H1 (cell line): ENCODE results near the gene BLMH. TPM values are rescaled to one million over a fixed set of nuclear protein-coding genes. Genes with fewer than 3 reads are reported as not detected.

ENCODE experiments used
- CTCF ChIA-PET: fragments of 300-600 bp; sonication (Branson Sonifier 250); formaldehyde crosslinking; loops from one replicate; lab custom pipeline; 2021; ENCODE audit not compliant: partially characterized antibody; lab: Charles Lee
- POLR2A ChIA-PET: fragments of 300-600 bp; sonication (Branson Sonifier 250); formaldehyde crosslinking; loops from one replicate; lab custom pipeline; 2021; ENCODE audit warnings: inconsistent platforms; ENCODE audit not compliant: partially characterized antibody; lab: Charles Lee
- DNase-seq, 2 experiments: peaks; one replicate each; pipeline versions ENCODE4 v3.0.0 to v3.0.0-alpha.2; 2010 to 2022; ENCODE audit warnings: low spot score in 2 of 2, low read depth in 1 of 2, mixed read lengths in 1 of 2
- FAIRE-seq: peaks from 2 replicates; lab custom pipeline; 2011; peaks lifted over from hg19 to GRCh38; lab: Jason Lieb, UNC
- H2AFZ ChIP-seq: 2 replicates; pipeline ENCODE4 v1.8.1; 2012; ENCODE audit warnings: low read length, inconsistent platforms
- H2AK5ac ChIP-seq: 2 replicates; pipeline ENCODE4 v1.6.1; 2013; ENCODE audit warnings: low read depth, low read length
- H2BK120ac ChIP-seq: replicated peaks from 2 replicates; pipeline ENCODE3; 2013; ENCODE audit warnings: low read depth, low read length, inconsistent platforms
- H2BK12ac ChIP-seq: 2 replicates; pipeline ENCODE4 v1.6.1; 2013; ENCODE audit warnings: low read depth, low read length
- H2BK15ac ChIP-seq: 2 replicates; pipeline ENCODE4 v1.6.1; 2013; ENCODE audit warnings: low read length
- H2BK20ac ChIP-seq: 2 replicates; pipeline ENCODE4 v1.6.1; 2013; ENCODE audit warnings: low read length
- H2BK5ac ChIP-seq: 2 replicates; pipeline ENCODE4 v1.6.1; 2013; ENCODE audit warnings: low read depth, low read length
- H3K14ac ChIP-seq: 2 replicates; pipeline ENCODE4 v1.6.1; 2013; ENCODE audit warnings: inconsistent platforms; ENCODE audit not compliant: insufficient read length
- H3K18ac ChIP-seq: 2 replicates; pipeline ENCODE4 v1.6.1; 2013; ENCODE audit warnings: low read length; ENCODE audit errors: extremely low read depth
- H3K23ac ChIP-seq: 2 replicates; pipeline ENCODE4 v1.6.1; 2013; ENCODE audit warnings: inconsistent platforms; ENCODE audit not compliant: insufficient read length
- H3K23me2 ChIP-seq: 2 replicates; pipeline ENCODE4 v1.6.1; 2013; ENCODE audit warnings: low read depth, low read length
- H3K27ac ChIP-seq: 2 replicates; pipeline ENCODE4 v1.6.1; 2011; ENCODE audit warnings: low read depth, low read length, inconsistent platforms
- H3K27me3 ChIP-seq, 4 experiments: replicated peaks in 1 of 4; 1 replicate in 1 of 4; 2 replicates in 3 of 4; pipeline versions ENCODE4 v1.6.1 to v1.8.1; 2011 to 2013; ENCODE audit warnings: low read length in 3 of 4, mild to moderate bottlenecking in 3 of 4, inconsistent platforms in 2 of 4, mixed read lengths in 2 of 4, moderate library complexity in 1 of 4; ENCODE audit not compliant: control insufficient read depth in 3 of 4, insufficient read depth in 3 of 4; ENCODE audit errors: extremely low read depth in 1 of 4
- H3K36me3 ChIP-seq, 4 experiments: 2 replicates each; pipeline versions ENCODE4 v1.6.1 to v1.8.1; 2011 to 2013; ENCODE audit warnings: mild to moderate bottlenecking in 4 of 4, low read length in 3 of 4, moderate library complexity in 2 of 4, control low read depth in 1 of 4, inconsistent platforms in 1 of 4; ENCODE audit not compliant: insufficient read depth in 4 of 4, control insufficient read depth in 2 of 4
- H3K4ac ChIP-seq: replicated peaks from 2 replicates; pipeline ENCODE3; 2013; ENCODE audit warnings: low read length, low read depth, mixed read lengths, inconsistent platforms; ENCODE audit not compliant: insufficient read length
- H3K4me1 ChIP-seq, 4 experiments: replicated peaks in 1 of 4; 1 replicate in 1 of 4; 2 replicates in 3 of 4; pipeline versions ENCODE4 v1.6.1 to v1.8.1; 2011 to 2013; ENCODE audit warnings: low read length in 3 of 4, inconsistent platforms in 2 of 4, mixed read lengths in 1 of 4; ENCODE audit not compliant: insufficient read depth in 4 of 4, control insufficient read depth in 3 of 4
- H3K4me2 ChIP-seq, 2 experiments: 2 replicates each; pipeline versions ENCODE4 v1.6.1 to v1.8.1; 2011 to 2013; ENCODE audit warnings: low read depth in 2 of 2, low read length in 2 of 2, control low read depth in 1 of 2, inconsistent platforms in 1 of 2, mild to moderate bottlenecking in 1 of 2; ENCODE audit not compliant: insufficient read depth in 1 of 2
- H3K4me3 ChIP-seq, 4 experiments: fragments of 200-600, 300-600 bp in 1 of 4; sonication (generic), shearing (Covaris generic), sonication (Bioruptor Twin) in 1 of 4; 2 replicates each; pipeline versions ENCODE4 v1.5.1 to v1.8.1; 2011 to 2016; ENCODE audit warnings: low read length in 4 of 4, low read depth in 3 of 4, control low read depth in 2 of 4, inconsistent platforms in 2 of 4, mild to moderate bottlenecking in 2 of 4, mixed read lengths in 1 of 4, moderate library complexity in 1 of 4; ENCODE audit not compliant: insufficient read depth in 2 of 4; ENCODE audit errors: extremely low read depth in 1 of 4
- H3K56ac ChIP-seq: replicated peaks from 2 replicates; pipeline ENCODE3; 2013; ENCODE audit warnings: low read depth, mild to moderate bottlenecking, mixed read lengths, low read length, inconsistent platforms; ENCODE audit not compliant: insufficient read length
- H3K79me1 ChIP-seq: 2 replicates; pipeline ENCODE4 v1.6.1; 2013; ENCODE audit warnings: low read depth, low read length, control low read depth
- H3K79me2 ChIP-seq, 2 experiments: 2 replicates each; pipeline versions ENCODE4 v1.6.1 to v1.8.1; 2012 to 2013; ENCODE audit warnings: low read length in 2 of 2, mild to moderate bottlenecking in 2 of 2, inconsistent platforms in 1 of 2; ENCODE audit not compliant: insufficient read depth in 2 of 2, control insufficient read depth in 1 of 2
- H3K9ac ChIP-seq, 4 experiments: replicated peaks in 1 of 4; 1 replicate in 1 of 4; 2 replicates in 3 of 4; pipeline versions ENCODE4 v1.6.1 to v1.8.1; 2011 to 2013; ENCODE audit warnings: low read depth in 3 of 4, low read length in 3 of 4, control low read depth in 2 of 4, mild to moderate bottlenecking in 2 of 4, moderate library complexity in 2 of 4, inconsistent platforms in 1 of 4; ENCODE audit errors: extremely low read depth in 1 of 4
- H3K9me3 ChIP-seq, 2 experiments: 2 replicates each; pipeline versions ENCODE4 v1.6.1 to v1.8.1; 2012 to 2013; ENCODE audit warnings: mild to moderate bottlenecking in 2 of 2, moderate library complexity in 2 of 2, control low read depth in 1 of 2, inconsistent platforms in 1 of 2, low read depth in 1 of 2, low read length in 1 of 2, mixed read lengths in 1 of 2; ENCODE audit not compliant: insufficient read depth in 2 of 2
- H4K20me1 ChIP-seq, 2 experiments: replicated peaks in 1 of 2; 2 replicates each; pipeline versions ENCODE3 to v1.8.1; 2011 to 2013; ENCODE audit warnings: inconsistent platforms in 2 of 2, low read length in 2 of 2, mild to moderate bottlenecking in 1 of 2; ENCODE audit not compliant: insufficient read depth in 2 of 2, control insufficient read depth in 1 of 2
- H4K5ac ChIP-seq: 2 replicates; pipeline ENCODE4 v1.6.1; 2013; ENCODE audit warnings: low read length, low read depth, mixed read lengths, inconsistent platforms; ENCODE audit not compliant: insufficient read length
- H4K8ac ChIP-seq: 2 replicates; pipeline ENCODE4 v1.8.0; 2013; ENCODE audit warnings: mild to moderate bottlenecking, moderate library complexity, low read length, inconsistent platforms; ENCODE audit not compliant: insufficient read depth; ENCODE audit errors: extremely low read depth
- H4K91ac ChIP-seq: replicated peaks from 2 replicates; pipeline ENCODE3; 2013; ENCODE audit warnings: low read length, mixed read lengths, inconsistent platforms; ENCODE audit not compliant: insufficient read length
- BRCA1 ChIP-seq: IDR thresholded peaks from 2 replicates; pipeline ENCODE4 v1.6.1; 2012; ENCODE audit warnings: low read depth, low read length, improper control_type of control experiment
- CREB1 ChIP-seq: IDR thresholded peaks from 2 replicates; pipeline ENCODE4 v1.6.1; 2012; ENCODE audit warnings: inconsistent platforms
- MAFK ChIP-seq: IDR thresholded peaks from 2 replicates; pipeline ENCODE4 v1.6.1; 2012; ENCODE audit warnings: low read depth, mild to moderate bottlenecking, improper control_type of control experiment, low read length
- POLR2A ChIP-seq, 2 experiments: IDR thresholded peaks; 1 replicate in 1 of 2; 2 replicates in 1 of 2; pipeline ENCODE4 v1.6.1; 2011; ENCODE audit warnings: low read depth in 2 of 2, low read length in 2 of 2, mild to moderate bottlenecking in 2 of 2; ENCODE audit errors: control extremely low read depth in 1 of 2
- POLR2AphosphoS5 ChIP-seq: IDR thresholded peaks from 2 replicates; pipeline ENCODE4 v1.6.1; 2011; ENCODE audit warnings: low read depth, low read length
- POU5F1 ChIP-seq: IDR thresholded peaks from 2 replicates; pipeline ENCODE4 v1.6.1; 2011; ENCODE audit warnings: low read depth, mild to moderate bottlenecking, low read length, moderate library complexity
- SAP30 ChIP-seq: fragments of 300-600 bp; sonication (generic); IDR thresholded peaks from 2 replicates; pipeline ENCODE4 v1.7.1; 2012; ENCODE audit warnings: low read length, moderate library complexity, mild to moderate bottlenecking, inconsistent platforms; ENCODE audit not compliant: insufficient read depth, insufficient replicate concordance
- TAF1 ChIP-seq: IDR thresholded peaks from 2 replicates; pipeline ENCODE4 v1.6.1; 2011; ENCODE audit warnings: mild to moderate bottlenecking, low read depth, low read length
- TCF12 ChIP-seq: IDR thresholded peaks from 2 replicates; pipeline ENCODE4 v1.6.1; 2011; ENCODE audit warnings: low read depth, mild to moderate bottlenecking, low read length
- YY1 ChIP-seq: IDR thresholded peaks from 2 replicates; pipeline ENCODE4 v1.6.1; 2011; ENCODE audit warnings: low read depth, mild to moderate bottlenecking, low read length
- WGBS, 2 experiments: shearing (Covaris generic) in 1 of 2; methylation state at CpG; one replicate each; pipeline versions ENCODE4 v1.1.6 to v1.1.7; 2013 to 2015; ENCODE audit warnings: low lambda C conversion rate in 2 of 2, mixed read lengths in 2 of 2, inconsistent platforms in 1 of 2, low coverage in 1 of 2, missing lambda C conversion rate in 1 of 2; ENCODE audit not compliant: insufficient replicate concordance in 2 of 2, insufficient coverage in 1 of 2, insufficient read length in 1 of 2; ENCODE audit errors: extremely low coverage in 1 of 2, missing lambda C conversion rate in 1 of 2; 5-methylcytosine and 5-hydroxymethylcytosine counted together
- polyA plus RNA-seq, 7 experiments: library from polyadenylated mRNA; depleted of rRNA in 3 of 7; stranded (reverse) in 5 of 7; unstranded in 2 of 7; fragments of >200 nt in 5 of 7; fragments of 200-250 nt in 2 of 7; gene quantifications; 1 replicate in 5 of 7; 2 replicates in 1 of 7; 4 replicates in 1 of 7; pipeline versions ENCODE4 v1.2.1 to v1.2.3, GENCODE V29; 2011 to 2013; ENCODE audit warnings: missing spikeins in 2 of 7, mixed read lengths in 2 of 7
- total RNA-seq: library from RNA; stranded (reverse); fragmentation: NEBNext Ultra II Directional; extraction: Animal tissue kit (Norgen Biotek cat#: 25700); gene quantifications from 2 replicates; pipeline ENCODE4 v1.2.1, GENCODE V29; 2021
- TF ChIP-seq, protein P1 (sequence below): IDR thresholded peaks from 2 replicates; pipeline ENCODE4 v1.6.1; 2012; ENCODE audit warnings: inconsistent platforms

BLMH gene
- total and polyA plus RNA-seq, 2 of the 8 experiments (the other 6 are each of a cell fraction or from before 2014, with no cell fraction given) = 18.2 to 74.3 TPM

DNA sequence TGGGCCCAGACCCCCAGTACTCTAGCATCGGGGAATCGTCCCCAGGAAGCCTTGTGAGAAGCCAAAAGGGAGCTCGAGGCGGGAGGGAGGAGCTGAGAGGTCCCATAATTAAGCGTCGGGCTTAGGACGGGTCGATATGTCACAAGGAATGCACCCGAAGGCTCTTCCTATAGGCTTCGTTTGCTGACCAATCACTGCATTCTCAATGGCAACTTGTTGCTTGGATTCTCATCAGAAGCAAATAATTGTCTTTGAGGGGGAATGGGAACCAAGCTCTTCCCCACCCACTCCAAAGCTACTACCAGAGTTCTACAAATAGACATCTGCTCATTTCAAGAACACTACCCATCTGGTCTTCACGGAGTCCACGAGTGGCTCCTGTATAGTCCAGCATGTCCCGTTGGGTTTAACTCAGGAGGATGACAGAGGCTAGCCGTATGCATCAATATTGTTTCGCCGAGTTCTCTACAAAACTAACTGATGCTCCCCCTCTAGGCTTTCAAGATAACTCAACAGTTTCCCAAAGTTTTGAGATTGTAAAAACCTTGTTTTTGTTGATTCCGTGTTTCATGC, 628 bp upstream of the BLMH start:
- H3K23me2 ChIP-seq = peaks cover 6% of the 10 kb centered on the region; the same call in 1 of the 2 replicates
- no peak overlapping the region for H2BK20ac ChIP-seq
- TF ChIP-seq BRCA1 (no peak), TAF1 (peak; percentile 27; the same call in 1 of the 2 replicates), TCF12 (no peak), MAFK (no peak), CREB1 (no peak), SAP30 (no peak), YY1 (no peak), POLR2AphosphoS5 (peak; percentile 46; the same call in 1 of the 2 replicates), POLR2A (IDR thresholded peaks at IDR 0.05; ENCODE audit: control extremely low read depth in 1 of 2, low read depth in 2 of 2, low read length in 2 of 2) (peak; percentile 44 to 58; a peak in 1 of 3 replicates), POU5F1 (no peak)
- TF ChIP-seq, protein P1, sequence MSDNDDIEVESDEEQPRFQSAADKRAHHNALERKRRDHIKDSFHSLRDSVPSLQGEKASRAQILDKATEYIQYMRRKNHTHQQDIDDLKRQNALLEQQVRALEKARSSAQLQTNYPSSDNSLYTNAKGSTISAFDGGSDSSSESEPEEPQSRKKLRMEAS = no peak
- H3K23ac ChIP-seq = no peak overlapping the region
- H2BK5ac ChIP-seq = no peak overlapping the region
- peak; percentile 45 for FAIRE-seq
- peak overlapping the region; percentile 59; the same call in 1 of the 2 replicates for H3K27ac ChIP-seq
- H3K4me1 ChIP-seq = peaks cover 0 to 5% (median 2%) of the 10 kb centered on the region in 4 experiments; a peak in 3 of 7 replicates
- no peaks in the 10 kb centered on the region for H4K20me1 ChIP-seq
- H2AFZ ChIP-seq = peak overlapping the region; percentile 93
- 22% methylated on average over 17 of the region's 17 CpGs; no CpG with 5 or more reads in 1 of the 2 experiments for WGBS, 2 experiments
- peak overlapping the region; percentile 74 to 97 (median 86) for H3K4me3 ChIP-seq
- H3K27me3 ChIP-seq = peaks cover 0 to 2% (median 0%) of the 10 kb centered on the region in 4 experiments; a peak in 2 of 7 replicates
- peak in 1 of 2 experiments; percentile 39 for DNase-seq
- H3K36me3 ChIP-seq = peaks cover 0 to 18% (median 4%) of the 10 kb centered on the region in 4 experiments; a peak in 4 of 8 replicates
- H3K9ac ChIP-seq = peak overlapping the region; percentile 57 to 84 (median 66)
- H2BK120ac ChIP-seq = no peak overlapping the region
- H2AK5ac ChIP-seq = no peak overlapping the region
- peaks cover 0 to 12% of the 10 kb centered on the region in 2 experiments; a peak in 2 of 4 replicates for H3K79me2 ChIP-seq
- H3K56ac ChIP-seq = no peak overlapping the region
- H4K91ac ChIP-seq = no peak overlapping the region
- no peaks in the 10 kb centered on the region for H3K9me3 ChIP-seq
- peak overlapping the region; percentile 87; the same call in 1 of the 2 replicates for H4K8ac ChIP-seq
- no peak overlapping the region for H3K4ac ChIP-seq
- H4K5ac ChIP-seq = no peak overlapping the region
- ChIA-PET POLR2A (interaction anchor here (0.8 to 2.0 kb wide), 12 partner anchors 10 to 184 kb away, joined by 3 to 9 read pairs (median 4); partner anchors contain the start of gene GOSR1), CTCF (interaction anchor here (1.0 to 1.9 kb wide), 3 partner anchors 36 to 49 kb away, joined by 3 to 5 read pairs (median 4); no protein-coding TSS in a partner anchor)
- no peak overlapping the region for H2BK12ac ChIP-seq
- H3K14ac ChIP-seq = no peak overlapping the region
- H3K4me2 ChIP-seq = peak overlapping the region; percentile 89 to 91
- peaks cover 3% of the 10 kb centered on the region for H3K79me1 ChIP-seq
- no peak overlapping the region for H2BK15ac ChIP-seq
- H3K18ac ChIP-seq = peak overlapping the region; percentile 5; the same call in 1 of the 2 replicates
